Superior temporal gyrus (tissue), 1 donor: ENCODE results near the gene GRK1.

Experiments
- DNase-seq: peaks from one replicate; pipeline ENCODE4 v3.0.0-alpha.2; 2016; ENCODE audit errors: extremely low spot score

The GRK1 gene

DNA sequence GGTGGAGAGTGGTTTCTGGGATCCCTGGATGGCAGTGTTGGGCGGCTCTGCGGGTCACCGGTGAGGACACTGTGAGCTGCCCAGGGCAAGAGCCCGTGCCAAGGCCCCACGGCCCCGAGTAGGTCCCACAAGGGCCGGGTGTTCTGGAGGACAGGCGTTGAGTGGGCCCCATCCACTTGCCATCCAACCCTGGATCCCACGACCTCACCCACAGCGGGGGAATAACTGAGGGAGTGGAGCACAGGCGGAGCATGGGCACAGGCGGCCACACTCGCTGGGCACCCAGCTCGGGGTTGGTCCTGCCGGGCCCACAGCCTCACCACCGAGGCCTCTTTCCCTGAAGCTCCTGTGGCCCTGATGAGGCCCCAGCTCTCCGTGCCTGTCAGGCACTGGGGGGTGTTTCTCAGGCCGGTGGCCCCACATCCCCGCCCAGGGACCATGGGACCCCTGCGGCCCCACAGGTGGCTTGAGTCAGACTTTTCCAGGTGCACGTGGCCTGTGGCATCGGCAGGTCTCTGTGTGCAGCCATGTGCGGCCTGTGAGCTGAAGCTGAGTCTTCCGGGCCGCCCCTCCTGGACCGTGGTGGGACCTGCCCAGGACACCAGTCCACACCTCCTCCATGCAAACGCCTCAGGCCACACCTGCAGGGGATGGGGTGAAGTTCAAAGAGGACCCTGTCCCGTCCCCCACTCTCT lies 108.6 kb downstream of the GRK1 start:
- DNase-seq: no peak

- no peak for DNase-seq
These were observed 109.5 kb downstream of the GRK1 start for GRCh38 chr13:113776231-113777125.

DNA sequence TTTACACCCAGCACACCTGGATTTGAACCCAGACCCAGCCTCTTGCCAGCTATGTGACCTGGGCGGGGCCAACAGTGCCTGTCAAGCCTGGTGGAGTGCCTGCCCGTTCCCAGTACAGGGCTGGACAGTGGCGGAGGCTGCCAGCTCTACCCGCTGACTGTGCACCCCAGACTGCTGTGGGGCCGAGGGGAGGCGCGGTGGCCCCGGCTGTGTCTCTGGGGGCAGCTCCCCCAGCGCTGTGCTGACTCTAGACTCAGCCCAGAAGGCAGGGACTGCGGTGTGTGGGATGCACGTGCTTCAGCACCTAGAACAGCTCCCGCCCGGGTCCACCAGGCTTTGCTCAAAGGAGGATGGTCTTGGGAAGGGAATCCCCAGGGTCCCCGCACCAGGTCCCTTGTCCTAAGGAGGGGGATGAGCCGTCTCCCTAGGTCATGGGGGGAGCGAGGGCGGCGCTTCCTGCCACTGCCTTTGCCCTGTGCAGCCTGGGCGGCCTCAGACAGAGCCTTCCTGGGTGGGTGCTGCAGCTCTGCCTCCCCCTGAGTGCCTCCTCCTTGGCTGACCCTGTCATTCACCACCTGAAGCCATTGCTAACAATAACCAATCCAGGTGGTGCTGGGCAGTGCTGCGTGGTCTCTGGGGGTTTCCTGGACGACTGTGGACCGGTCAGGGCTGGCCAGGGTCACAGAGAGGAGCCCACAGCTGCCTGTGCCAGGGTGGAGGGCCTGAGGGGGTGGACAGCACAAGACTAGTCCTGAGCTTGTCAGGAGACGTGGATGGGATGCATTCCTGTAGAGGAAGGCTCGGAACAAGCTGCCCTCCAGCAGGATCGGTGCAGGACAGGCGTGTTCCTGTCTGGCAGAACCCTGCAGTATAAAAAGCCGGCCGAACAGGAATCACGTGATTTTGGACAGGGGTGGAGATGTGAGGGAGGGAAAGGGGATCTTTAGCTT lies 110.6 kb downstream of the GRK1 start:
- no peak for DNase-seq

- DNase-seq: no peak
These were observed 114.6 kb downstream of the GRK1 start for GRCh38 chr13:113781571-113781970.

DNA sequence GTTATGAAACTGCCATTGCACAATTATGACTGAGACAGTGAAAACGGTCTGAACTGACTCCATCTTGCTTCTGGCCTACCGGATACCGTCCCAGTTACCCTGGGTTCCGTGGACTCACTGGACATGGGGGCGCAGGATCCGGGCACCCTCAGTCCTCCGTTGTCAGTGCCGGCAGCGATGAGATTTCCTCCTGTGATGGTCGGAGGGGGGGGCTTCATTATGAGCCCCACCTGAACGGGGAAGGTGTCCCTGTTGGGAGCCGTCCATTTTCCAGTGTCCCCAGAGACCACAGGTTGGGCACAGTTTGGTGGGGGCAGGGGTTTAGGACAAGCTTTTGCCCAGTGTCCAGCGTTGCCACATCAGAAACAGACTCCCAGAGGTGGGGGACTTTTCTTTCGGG lies 115.5 kb downstream of the GRK1 start:
- DNase-seq: no peak

- no peak for DNase-seq
These were observed 116.3 kb downstream of the GRK1 start for GRCh38 chr13:113783200-113783881.

- DNase-seq: no peak
These were observed 117.1 kb downstream of the GRK1 start for GRCh38 chr13:113783966-113784644.

GRCh38 chr13:113784645-113785024 lies 117.6 kb downstream of the GRK1 start:
- no peak for DNase-seq

DNA sequence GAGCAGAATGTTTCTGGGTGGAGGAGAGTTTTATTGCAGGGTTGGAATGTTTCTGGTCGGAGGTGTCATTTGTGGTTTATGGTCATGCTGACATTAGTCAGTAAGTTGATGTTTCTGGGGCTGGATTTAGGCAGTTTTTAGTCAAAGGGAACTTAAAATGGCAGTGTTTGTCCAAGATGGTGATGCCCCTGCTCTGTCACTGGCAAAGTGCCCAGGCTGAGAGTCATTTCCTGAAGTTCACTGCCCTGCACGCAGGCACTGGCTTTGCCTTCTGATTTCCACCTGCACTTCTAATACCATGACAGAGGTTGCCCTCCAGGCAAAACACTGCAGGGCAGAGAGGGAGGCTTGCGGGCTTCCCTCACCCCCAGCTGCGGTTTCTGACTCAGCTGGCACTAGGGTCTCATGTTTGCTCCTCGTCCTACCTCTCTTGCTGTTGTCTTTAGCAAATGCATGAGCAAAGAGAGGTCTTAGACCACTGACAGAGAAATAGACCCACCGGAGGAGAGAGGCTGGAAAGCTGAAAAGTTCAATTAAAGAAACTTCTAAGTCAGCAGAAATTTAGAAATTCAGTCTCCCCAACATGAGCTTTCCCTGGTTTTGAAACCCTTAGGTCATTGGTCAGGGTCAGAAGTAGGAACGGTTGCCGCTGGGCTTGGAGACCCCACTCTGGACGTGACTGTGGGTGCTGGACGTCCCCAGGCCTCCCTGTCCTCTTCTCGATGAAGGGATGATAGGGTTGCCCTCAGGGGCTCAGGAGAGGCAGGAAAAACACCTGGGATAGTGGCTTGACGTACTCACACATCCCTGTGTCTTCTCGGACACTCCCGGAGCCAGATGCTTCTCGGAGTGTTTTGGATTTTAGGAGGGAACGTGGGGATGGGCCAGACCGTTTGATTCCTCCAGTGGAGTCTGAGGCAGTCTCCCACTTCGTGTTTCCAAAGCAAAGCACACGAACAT lies 118.3 kb downstream of the GRK1 start:
- no peak for DNase-seq

GRCh38 chr13:113786262-113786841 lies 119.3 kb downstream of the GRK1 start:
- DNase-seq: no peak
